GM12864 (cell line): ENCODE results near the gene KIAA2012.

Source experiments
- DNase-seq: peaks from one replicate; pipeline ENCODE4 v3.0.0-alpha.2; 2011; ENCODE audit warnings: low read depth
- H3K4me3 ChIP-seq: 2 replicates; pipeline ENCODE4 v1.5.1; 2011; ENCODE audit warnings: mild to moderate bottlenecking, low read depth, low read length, control low read depth
- CTCF ChIP-seq: IDR thresholded peaks from 2 replicates; pipeline ENCODE4 v1.5.1; 2011; ENCODE audit warnings: low read depth, mild to moderate bottlenecking, moderate library complexity, low read length, control low read depth, inconsistent platforms; ENCODE audit errors: missing control alignments

KIAA2012 gene

DNA sequence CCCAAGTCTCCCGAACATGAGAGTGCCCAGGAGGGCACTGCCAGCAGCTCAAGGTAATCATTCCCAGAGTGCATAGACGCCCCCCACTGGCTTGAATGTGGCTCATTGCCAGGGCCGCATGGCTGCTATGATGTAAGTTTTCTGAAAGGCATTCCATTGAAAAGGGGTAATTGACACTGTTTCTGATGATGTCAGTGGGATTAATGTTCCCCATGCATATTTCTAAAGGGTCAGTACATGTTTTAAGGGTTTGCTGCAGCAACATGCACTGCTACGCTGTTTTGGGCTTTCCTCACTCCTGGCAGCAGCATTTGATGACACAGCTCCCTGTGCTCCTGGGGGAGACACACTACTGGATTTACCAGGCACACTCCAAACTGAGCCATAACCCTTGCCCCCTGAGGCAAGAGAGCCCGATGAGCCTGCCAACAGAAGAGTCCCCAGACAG, 36.7 kb downstream of the KIAA2012 start:
- DNase-seq: no peak
- no peak for TF ChIP-seq CTCF
- no peak overlapping the region for H3K4me3 ChIP-seq

- no peak for DNase-seq
- TF ChIP-seq CTCF: no peak
- no peak overlapping the region for H3K4me3 ChIP-seq
Measured at GRCh38 chr2:202110491-202110890, 37.4 kb downstream of the KIAA2012 start.

DNA sequence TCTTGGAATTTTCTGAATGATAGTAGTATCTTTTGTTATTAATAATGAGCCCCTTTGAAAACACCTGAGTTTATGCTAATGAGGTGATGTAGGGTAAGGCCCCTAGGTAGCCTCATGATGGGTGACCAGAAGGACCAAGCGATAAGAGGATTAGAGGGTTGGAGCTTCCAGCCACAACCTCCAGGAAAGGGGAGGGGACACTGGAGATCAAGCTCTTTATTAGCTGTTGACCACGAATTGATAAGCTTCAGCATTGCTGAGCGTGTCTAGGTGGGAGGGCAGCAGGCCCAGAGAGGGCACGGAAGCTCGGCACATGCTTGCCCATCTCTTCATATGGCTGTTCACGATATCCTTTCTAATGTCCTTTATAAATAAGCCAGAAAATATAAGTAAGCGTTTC, 39.0 kb downstream of the KIAA2012 start:
- DNase-seq: no peak
- no peak overlapping the region for H3K4me3 ChIP-seq
- TF ChIP-seq CTCF: no peak

GRCh38 chr2:202113571-202114142, 40.6 kb downstream of the KIAA2012 start:
- no peak overlapping the region for H3K4me3 ChIP-seq
- no peak for TF ChIP-seq CTCF
- no peak for DNase-seq

DNA sequence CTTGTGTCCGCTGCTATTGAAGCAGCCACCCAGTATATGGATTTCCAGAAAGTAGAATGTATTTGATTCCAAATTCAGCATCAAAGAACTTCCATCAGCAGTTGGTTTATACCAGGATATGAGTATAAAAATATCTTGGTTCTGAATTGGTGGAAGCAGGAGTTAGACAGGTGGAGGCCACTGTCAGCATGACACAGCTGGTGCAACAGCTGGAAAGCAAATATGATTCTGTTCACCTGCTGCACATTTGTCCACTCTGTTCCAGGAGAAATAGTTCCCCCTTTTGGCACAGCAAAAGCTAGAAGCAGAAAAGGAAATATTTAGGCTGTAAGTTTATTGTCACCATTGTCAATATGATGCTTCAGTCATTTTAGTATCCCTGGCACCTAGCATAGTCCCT, 41.2 kb downstream of the KIAA2012 start:
- no peak overlapping the region for H3K4me3 ChIP-seq
- no peak for DNase-seq
- TF ChIP-seq CTCF: no peak

GRCh38 chr2:202114795-202115194, 41.7 kb downstream of the KIAA2012 start:
- DNase-seq: no peak
- no peak overlapping the region for H3K4me3 ChIP-seq
- no peak for TF ChIP-seq CTCF

GRCh38 chr2:202115479-202115971, 42.5 kb downstream of the KIAA2012 start:
- TF ChIP-seq CTCF: no peak
- no peak for DNase-seq
- no peak overlapping the region for H3K4me3 ChIP-seq
